Progenitor cell of endocrine pancreas (in vitro differentiated cells): ENCODE data around the gene SATB2. TPM values are rescaled to one million over a fixed set of nuclear protein-coding genes. Genes with fewer than 3 reads are reported as not detected.
A peak's percentile ranks its signal among the peaks of the same experiment; 100 is the strongest.

Source experiments
- DNase-seq: peaks from one replicate; pipeline ENCODE4 v3.0.0; 2021; ENCODE audit warnings: low spot score; ENCODE audit not compliant: unreplicated experiment
- H3K27ac Mint-ChIP-seq: 2 replicates; pipeline ENCODE4 v1.8.0; 2021; ENCODE audit warnings: mild to moderate bottlenecking, moderate library complexity, mixed read lengths
- H3K27me3 Mint-ChIP-seq: 2 replicates; pipeline ENCODE4 v1.8.0; 2021; ENCODE audit warnings: mixed read lengths
- H3K36me3 Mint-ChIP-seq: 2 replicates; pipeline ENCODE4 v1.8.0; 2022; ENCODE audit warnings: mixed read lengths; ENCODE audit not compliant: insufficient read depth
- H3K4me1 Mint-ChIP-seq: 2 replicates; pipeline ENCODE4 v1.8.0; 2021; ENCODE audit warnings: low read depth, mixed read lengths
- H3K4me3 Mint-ChIP-seq: 2 replicates; pipeline ENCODE4 v1.8.0; 2021; ENCODE audit warnings: low read depth, mild to moderate bottlenecking, moderate library complexity, mixed read lengths
- H3K9me3 Mint-ChIP-seq: 2 replicates; pipeline ENCODE4 v1.8.0; 2021; ENCODE audit warnings: low read depth, mixed read lengths
- total RNA-seq: library from RNA; stranded (reverse); gene quantifications from 2 replicates; pipeline ENCODE4 v1.2.1, GENCODE V29; 2021
- TF ChIP-seq, protein P1 (sequence below): fragments of 200-600 bp; sonication (generic); IDR thresholded peaks from one replicate; pipeline ENCODE4 v1.5.0; 2021; ENCODE audit warnings: antibody characterized with exemption, mild to moderate bottlenecking; ENCODE audit not compliant: unreplicated experiment

The SATB2 gene
- total RNA-seq, 1 donor from 2014 or later = 4.4 TPM

DNA sequence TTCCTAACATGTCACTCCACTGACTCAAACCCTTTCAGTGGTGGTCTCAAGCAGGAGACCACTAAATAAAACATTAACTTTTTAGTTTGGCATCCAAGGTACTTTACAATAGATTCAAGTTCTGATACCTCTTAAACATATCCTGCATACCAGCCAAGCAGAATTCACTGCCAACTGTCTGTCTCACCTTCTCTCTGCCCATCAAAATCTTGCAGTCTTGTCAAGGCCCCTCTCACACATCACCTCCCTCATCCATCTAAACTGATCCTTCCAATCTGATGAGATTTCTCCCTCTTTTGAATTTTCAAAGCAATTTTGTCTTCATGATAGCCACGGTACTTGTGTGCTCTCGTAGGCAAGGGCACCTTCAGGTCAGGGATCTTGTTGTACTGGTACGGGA is 43.7 kb downstream of the SATB2 start:
- H3K9me3 Mint-ChIP-seq = no peaks in the 10 kb centered on the region
- TF ChIP-seq, protein P1, sequence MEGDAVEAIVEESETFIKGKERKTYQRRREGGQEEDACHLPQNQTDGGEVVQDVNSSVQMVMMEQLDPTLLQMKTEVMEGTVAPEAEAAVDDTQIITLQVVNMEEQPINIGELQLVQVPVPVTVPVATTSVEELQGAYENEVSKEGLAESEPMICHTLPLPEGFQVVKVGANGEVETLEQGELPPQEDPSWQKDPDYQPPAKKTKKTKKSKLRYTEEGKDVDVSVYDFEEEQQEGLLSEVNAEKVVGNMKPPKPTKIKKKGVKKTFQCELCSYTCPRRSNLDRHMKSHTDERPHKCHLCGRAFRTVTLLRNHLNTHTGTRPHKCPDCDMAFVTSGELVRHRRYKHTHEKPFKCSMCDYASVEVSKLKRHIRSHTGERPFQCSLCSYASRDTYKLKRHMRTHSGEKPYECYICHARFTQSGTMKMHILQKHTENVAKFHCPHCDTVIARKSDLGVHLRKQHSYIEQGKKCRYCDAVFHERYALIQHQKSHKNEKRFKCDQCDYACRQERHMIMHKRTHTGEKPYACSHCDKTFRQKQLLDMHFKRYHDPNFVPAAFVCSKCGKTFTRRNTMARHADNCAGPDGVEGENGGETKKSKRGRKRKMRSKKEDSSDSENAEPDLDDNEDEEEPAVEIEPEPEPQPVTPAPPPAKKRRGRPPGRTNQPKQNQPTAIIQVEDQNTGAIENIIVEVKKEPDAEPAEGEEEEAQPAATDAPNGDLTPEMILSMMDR = no peak
- no peaks in the 10 kb centered on the region for H3K36me3 Mint-ChIP-seq
- H3K27ac Mint-ChIP-seq = no peak overlapping the region
- peaks cover 26% of the 10 kb centered on the region for H3K4me1 Mint-ChIP-seq
- peaks cover 12% of the 10 kb centered on the region for H3K27me3 Mint-ChIP-seq
- no peak overlapping the region for H3K4me3 Mint-ChIP-seq
- DNase-seq = no peak

DNA sequence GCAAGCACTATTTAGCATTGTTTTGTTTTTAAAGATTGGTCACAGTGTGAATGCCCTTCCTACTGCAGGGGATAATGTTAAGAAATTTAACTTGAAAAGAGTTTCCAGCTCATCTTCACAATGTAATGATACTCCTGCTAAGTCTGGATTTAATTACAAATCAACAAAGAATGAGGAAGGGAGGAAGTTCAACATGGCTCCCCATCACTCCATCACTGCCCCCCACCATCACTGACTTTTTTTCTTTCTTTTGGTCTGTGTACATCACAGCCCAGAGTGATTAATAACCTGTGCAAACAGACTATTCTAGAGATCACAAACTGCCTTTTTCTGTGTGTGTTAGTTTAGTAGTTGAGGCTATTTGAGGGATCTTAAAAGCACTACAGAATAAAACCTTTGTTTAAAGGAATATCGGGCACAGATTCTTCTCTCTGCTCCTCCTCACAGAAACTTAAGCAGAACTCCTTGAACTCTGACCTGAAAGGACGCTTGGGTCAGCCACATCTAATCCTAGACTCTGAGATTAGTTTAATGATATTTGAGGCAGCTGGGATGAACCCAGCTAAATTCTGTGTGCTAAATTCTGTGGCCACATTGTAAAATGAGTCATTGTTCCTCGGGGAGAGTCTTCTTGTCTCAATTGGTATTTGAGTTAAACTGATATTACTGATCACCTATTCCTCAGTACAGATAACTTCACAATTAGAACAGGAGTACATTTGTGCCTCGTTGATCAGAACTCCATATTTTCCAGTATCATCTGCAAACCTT is 47.8 kb downstream of the SATB2 start:
- Mint-ChIP-seq H3K36me3 (no peaks in the 10 kb centered on the region), H3K27me3 (peaks cover 8% of the 10 kb centered on the region), H3K4me3 (no peak overlapping the region), H3K27ac (peak overlapping the region; percentile 39), H3K9me3 (no peaks in the 10 kb centered on the region), H3K4me1 (peaks cover 24% of the 10 kb centered on the region)
- DNase-seq = no peak
- TF ChIP-seq, protein P1 = no peak

DNA sequence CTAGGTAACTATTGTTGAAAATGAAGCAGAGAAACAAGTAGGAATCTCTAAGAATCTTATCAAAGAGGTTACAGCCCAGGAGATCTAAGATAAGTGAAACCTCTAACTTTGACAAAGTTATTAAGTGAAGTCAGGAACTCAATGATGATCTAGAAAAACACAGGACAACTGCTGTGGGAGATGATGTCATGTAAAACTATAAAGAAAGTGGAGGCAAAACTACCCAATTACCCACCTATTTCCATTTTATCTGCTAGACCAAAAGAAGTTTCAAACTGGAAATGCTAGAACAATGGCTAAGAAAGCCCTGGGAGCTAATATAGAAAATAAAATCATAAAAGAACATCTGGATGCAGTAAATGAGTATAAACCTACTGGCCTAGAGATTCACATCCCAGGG is 50.3 kb downstream of the SATB2 start:
- no peak for DNase-seq
- Mint-ChIP-seq H3K9me3 (no peaks in the 10 kb centered on the region), H3K36me3 (no peaks in the 10 kb centered on the region), H3K4me3 (no peak overlapping the region), H3K4me1 (peaks cover 23% of the 10 kb centered on the region), H3K27ac (no peak overlapping the region), H3K27me3 (no peaks in the 10 kb centered on the region)
- TF ChIP-seq, protein P1 = no peak

DNA sequence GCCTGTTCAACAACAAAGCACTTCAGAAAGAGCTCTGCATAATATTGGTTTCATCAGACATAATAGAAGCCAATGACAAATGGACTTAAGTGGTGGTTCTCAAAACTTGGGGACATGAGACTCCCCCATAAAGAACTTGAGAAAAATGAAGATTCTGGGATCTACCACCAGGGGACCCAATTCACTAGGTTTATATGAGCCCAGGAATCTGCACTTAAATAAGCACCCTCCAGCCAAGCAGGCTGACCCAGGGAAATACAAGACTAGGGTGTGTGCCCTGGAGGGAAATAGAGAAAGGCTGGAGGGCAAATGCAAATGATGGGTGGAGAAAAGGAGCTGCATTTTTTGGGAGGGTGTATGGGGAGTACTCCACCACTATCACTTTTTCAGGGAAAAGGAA is 52.5 kb downstream of the SATB2 start:
- no peaks in the 10 kb centered on the region for H3K27me3 Mint-ChIP-seq
- H3K9me3 Mint-ChIP-seq = no peaks in the 10 kb centered on the region
- H3K4me3 Mint-ChIP-seq = no peak overlapping the region
- H3K4me1 Mint-ChIP-seq = peaks cover 6% of the 10 kb centered on the region
- H3K36me3 Mint-ChIP-seq = no peaks in the 10 kb centered on the region
- no peak overlapping the region for H3K27ac Mint-ChIP-seq
- TF ChIP-seq, protein P1 = peak; percentile 39
- no peak for DNase-seq

DNA sequence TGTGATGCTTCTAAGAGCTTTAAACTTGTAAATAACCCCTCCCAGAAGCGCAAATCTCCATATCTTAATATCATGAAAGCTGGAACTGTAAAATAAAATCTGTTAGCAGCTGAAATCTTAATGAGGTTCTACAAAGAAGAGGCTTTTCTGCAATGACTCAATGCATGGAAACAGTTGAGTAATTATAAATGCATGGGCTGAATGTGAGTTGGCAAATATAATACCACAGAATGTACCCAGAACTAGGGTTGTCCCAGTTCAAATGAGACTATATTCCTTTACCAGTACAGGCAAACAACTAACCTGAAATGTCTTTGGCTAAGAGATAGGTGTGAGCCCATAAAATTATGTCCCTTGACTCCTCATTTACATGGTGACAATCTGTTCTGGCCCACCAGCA is 52.9 kb downstream of the SATB2 start:
- Mint-ChIP-seq H3K36me3 (no peaks in the 10 kb centered on the region), H3K27me3 (no peaks in the 10 kb centered on the region), H3K27ac (no peak overlapping the region), H3K9me3 (no peaks in the 10 kb centered on the region), H3K4me3 (no peak overlapping the region), H3K4me1 (peaks cover 2% of the 10 kb centered on the region)
- TF ChIP-seq, protein P1 = no peak
- no peak for DNase-seq
